Heart left ventricle (tissue), 16 donors: Measurements from ENCODE around the gene NDUFB10. TPM values are rescaled to one million over a fixed set of nuclear protein-coding genes. Genes with fewer than 3 reads are reported as not detected.

Source experiments
- ATAC-seq, 4 donors: fragments of 200-7000 bp; cut with Tn5 transposase; one replicate each; pipeline ENCODE4 v1.9.1; 2020 to 2022; ENCODE audit warnings: moderate library complexity in 4 of 4, mild to moderate bottlenecking in 3 of 4, moderate number of reproducible peaks in 1 of 4
- DNase-seq, 5 donors: peaks; one replicate each; pipeline ENCODE4 v3.0.0-alpha.2; 2020
- H3K27ac ChIP-seq, 12 donors: fragments of 200-600 bp; sonication (generic) in 4 of 12; one replicate each; pipeline versions ENCODE4 v1.5.0 to v1.8.0; 2016 to 2022; ENCODE audit warnings: mild to moderate bottlenecking in 2 of 12
- H3K27me3 ChIP-seq, 9 donors: fragments of 200-600 bp; sonication (generic) in 2 of 9; one replicate each; pipeline versions ENCODE4 v1.5.1 to v1.8.0; 2016 to 2022; ENCODE audit warnings: mild to moderate bottlenecking in 3 of 9
- H3K36me3 ChIP-seq, 9 donors: fragments of 200-600 bp; sonication (generic) in 2 of 9; one replicate each; pipeline versions ENCODE4 v1.5.0 to v1.8.0; 2018 to 2022; ENCODE audit warnings: mild to moderate bottlenecking in 2 of 9
- H3K4me1 ChIP-seq, 12 donors: fragments of 200-600 bp; sonication (generic) in 4 of 12; one replicate each; pipeline versions ENCODE4 v1.5.0 to v1.8.0; 2016 to 2022; ENCODE audit warnings: mild to moderate bottlenecking in 3 of 12
- H3K4me3 ChIP-seq, 12 donors: fragments of 200-600 bp; sonication (generic) in 4 of 12; one replicate each; pipeline versions ENCODE4 v1.5.0 to v1.8.0; 2017 to 2022; ENCODE audit warnings: mild to moderate bottlenecking in 9 of 12, moderate library complexity in 4 of 12
- H3K9me3 ChIP-seq, 12 donors: fragments of 200-600 bp; sonication (generic) in 4 of 12; one replicate each; pipeline versions ENCODE4 v1.5.0 to v1.8.0; 2016 to 2022; ENCODE audit warnings: mild to moderate bottlenecking in 1 of 12
- CTCF ChIP-seq, 12 donors: fragments of 200-600 bp; sonication (generic) in 4 of 12; IDR thresholded peaks; one replicate each; pipeline versions ENCODE4 v1.5.0 to v1.8.0; 2018 to 2022; ENCODE audit warnings: antibody characterized with exemption in 12 of 12, mild to moderate bottlenecking in 5 of 12
- POLR2A ChIP-seq, 2 donors: fragments of 450-650 bp; IDR thresholded peaks; one replicate each; pipeline ENCODE4 v1.6.1; 2017; ENCODE audit warnings: antibody characterized with exemption in 2 of 2, mild to moderate bottlenecking in 2 of 2, moderate library complexity in 2 of 2
- WGBS, 4 donors: extraction: QIAGEN DNeasy Blood & Tissue Kit in 2 of 4; methylation state at CpG; one replicate each; pipeline versions ENCODE4 v1.1.5 to v1.1.7; 2013 to 2018; 5-methylcytosine and 5-hydroxymethylcytosine counted together
- intact Hi-C, 10 donors: fragments of 100-400 bp; cut with DNase I; formaldehyde crosslinking; loops; one replicate each; pipeline versions ENCODE4 v1.11.1 to v1.14.2; 2022
- polyA plus RNA-seq, 2 donors: library from polyadenylated mRNA; stranded (reverse); fragments of 200-250 nt; gene quantifications; one replicate each; pipeline ENCODE4 v1.2.3, GENCODE V29; 2013
- total RNA-seq, 9 donors: library from RNA; depleted of rRNA in 2 of 9; stranded (reverse); fragments of >200 nt in 2 of 9; fragmentation: NEBNext Ultra II Directional in 3 of 9; extraction: Animal tissue kit (Norgen Biotek cat#: 25700) in 3 of 9; gene quantifications; one replicate each; pipeline versions ENCODE4 v1.1.0 to v1.2.4, GENCODE V29; 2016 to 2023
- donor health status: ischemic (EF 13 %, LVEDD 7.1; RV severe dilation, severe dysfunction).
- donor health status: healthy with polysubstance abuse.
- donor health status: DM: no; HTN: yes; CAD: no.
- donor health status: DM: no; HTN: no; CAD: no.
- donor health status: ischemic (EF 25% LVEDD 6.9; RV normal size, moderate dysfunction).
- donor health status: ischemic (EF 25% LVEDD 5.7; RV mildly dilated, moderate dysfunction).
- donor health status: healthy.
- donor health status: DM: yes; HTN: yes; CAD: no.
- donor health status: ischemic (EF 35%, LVEDD 5.7; RV mildly dilated, moderate dysfunction).
- donor health status: nonischemic (EF 11% LVEDD 7.7; RV severe dilation, severe dysfunction).
- donor health status: DM: yes; HTN: yes; CAD: no.
- donor health status: PGD.
- donor health status: ischemic (EF 29% LVEDD 5.4; RV normal size, mild dysfunction).
- donor health status: nonischemic (EF 23%, LVEDD 6.1; RV moderate dilation, normal function).

Gene NDUFB10
- total and polyA plus RNA-seq, 11 donors = 316 to 1,618 (median 548) TPM

GRCh38 chr16:1989209-1990100 is 30.1 kb downstream of the NDUFB10 start, which contains the start of gene SYNGR3:
TSS of gene SYNGR3 (plus strand) at chr16:1989970. CDS start at chr16:1990103, 133 bp downstream.
- TF ChIP-seq POLR2A (IDR thresholded peaks at IDR 0.05) (no peak), CTCF (IDR thresholded peaks at IDR 0.05) (no peak)
- DNase-seq = no peak
- Histone ChIP-seq H3K27ac (no peak within 1 kb of the TSS), H3K4me3 (peak within 1 kb of the TSS in 7 of 12 donors; percentile 13 to 59 (median 30)), H3K4me1 (peaks cover 8 to 47% (median 27%) of the 10 kb centered on the region in 12 donors), H3K27me3 (peaks cover 11 to 39% (median 30%) of the 10 kb centered on the region in 9 donors), H3K36me3 (peaks cover 0 to 20% (median 13%) of the 10 kb centered on the region in 9 donors), H3K9me3 (no peaks in the 10 kb centered on the region)
- ATAC-seq = no peak
- 5 to 21% (median 10%) methylated on average over 15 to 67 of the region's 67 CpGs for WGBS, 4 donors
- intact Hi-C loops = loop anchor here in 1 of 10 donors (10.0 kb wide), 1 partner anchor 125 kb away; no protein-coding TSS in a partner anchor

- H3K27me3 ChIP-seq = peaks cover 11 to 39% (median 30%) of the 10 kb centered on the region in 9 donors
- H3K4me3 ChIP-seq = peak overlapping the region in 5 of 12 donors; percentile 28 to 59 (median 30)
- peaks cover 0 to 20% (median 13%) of the 10 kb centered on the region in 9 donors for H3K36me3 ChIP-seq
- no peaks in the 10 kb centered on the region for H3K9me3 ChIP-seq
- peaks cover 6 to 41% (median 22%) of the 10 kb centered on the region in 12 donors for H3K4me1 ChIP-seq
- TF ChIP-seq POLR2A (IDR thresholded peaks at IDR 0.05) (no peak), CTCF (IDR thresholded peaks at IDR 0.05) (no peak)
- DNase-seq = no peak
- ATAC-seq = no peak
- intact Hi-C loops = loop anchor here in 1 of 10 donors (10.0 kb wide), 1 partner anchor 125 kb away; no protein-coding TSS in a partner anchor
- 0 to 2% (median 1%) methylated on average over 3 to 25 of the region's 25 CpGs for WGBS, 4 donors
- H3K27ac ChIP-seq = no peak overlapping the region
Observed at GRCh38 chr16:1990101-1990350, 30.7 kb downstream of the NDUFB10 start.

GRCh38 chr16:1990351-1991134 is 31.2 kb downstream of the NDUFB10 start:
- WGBS, 4 donors = 4 to 6% (median 5%) methylated on average over 42 to 50 of the region's 50 CpGs
- DNase-seq (no peak), ATAC-seq (no peak)

More at GRCh38 chr16:1990351-1991134, 31.2 kb downstream of the NDUFB10 start:
- intact Hi-C loops = loop anchor here in 1 of 10 donors (10.0 kb wide), 1 partner anchor 126 kb away; no protein-coding TSS in a partner anchor
- H3K9me3 ChIP-seq = no peaks in the 10 kb centered on the region
- no peak overlapping the region for H3K27ac ChIP-seq
- H3K4me1 ChIP-seq = peaks cover 5 to 36% (median 18%) of the 10 kb centered on the region in 12 donors
- H3K36me3 ChIP-seq = peaks cover 0 to 18% (median 11%) of the 10 kb centered on the region in 9 donors
- TF ChIP-seq POLR2A (IDR thresholded peaks at IDR 0.05) (no peak), CTCF (IDR thresholded peaks at IDR 0.05) (no peak)
- H3K4me3 ChIP-seq = peak overlapping the region in 7 of 12 donors; percentile 13 to 59 (median 30)
- H3K27me3 ChIP-seq = peaks cover 11 to 39% (median 30%) of the 10 kb centered on the region in 9 donors
